Mucosa of gallbladder (tissue), 1 donor: ENCODE results near the gene HOXA7. TPM values are rescaled to one million over a fixed set of nuclear protein-coding genes. Genes with fewer than 3 reads are reported as not detected.

ENCODE experiments used
- DNase-seq: peaks from one replicate; pipeline ENCODE4 v3.0.0-alpha.2; 2020; ENCODE audit warnings: low spot score
- total RNA-seq: library from RNA; stranded (reverse); gene quantifications from one replicate; pipeline ENCODE4 v1.2.1, GENCODE V29; 2021
- donor health status: DM: no; HTN: no; CAD: no.

HOXA7 gene
- total RNA-seq, 1 donor from 2014 or later, result not detected

GRCh38 chr7:27159266-27160144 is 3.0 kb upstream of the HOXA7 start:
- no peak for DNase-seq

GRCh38 chr7:27158436-27159265 is 2.2 kb upstream of the HOXA7 start:
- no peak for DNase-seq

GRCh38 chr7:27157702-27158431 is 1.4 kb upstream of the HOXA7 start:
- no peak for DNase-seq

GRCh38 chr7:27156916-27157701 is 634 bp upstream of the HOXA7 start:
- DNase-seq, result no peak

GRCh38 chr7:27155816-27156507 is 513 bp downstream of the HOXA7 start:
- no peak for DNase-seq

GRCh38 chr7:27154901-27155815 is 1.3 kb downstream of the HOXA7 start:
- DNase-seq, result no peak

- no peak for DNase-seq
These were observed 2.1 kb downstream of the HOXA7 start for GRCh38 chr7:27154369-27154768.

- no peak for DNase-seq
These were observed 2.9 kb downstream of the HOXA7 start for GRCh38 chr7:27153526-27153925.

GRCh38 chr7:27152816-27153442 is 3.5 kb downstream of the HOXA7 start:
- no peak for DNase-seq

- DNase-seq, result no peak
These were observed 4.3 kb downstream of the HOXA7 start, which contains the start of gene HOXA3 for GRCh38 chr7:27151931-27152815. Gene HOXA3, minus strand, starts transcription at chr7:27152583. Its CDS starts 41,943 bp downstream, at chr7:27110640.

- no peak for DNase-seq
These were observed 5.0 kb downstream of the HOXA7 start for GRCh38 chr7:27151341-27151930.

GRCh38 chr7:27150568-27151340 is 5.7 kb downstream of the HOXA7 start:
- peak; percentile 56 for DNase-seq

- DNase-seq, result no peak
These were observed 6.5 kb downstream of the HOXA7 start for GRCh38 chr7:27149842-27150567.

- no peak for DNase-seq
These were observed 7.5 kb downstream of the HOXA7 start for GRCh38 chr7:27148756-27149641.
